Neural cell (in vitro differentiated cells): ENCODE results near the gene FAM168A.

ENCODE experiments used
- CTCF ChIP-seq: fragments of 450-650 bp; IDR thresholded peaks from 2 replicates; pipeline ENCODE4 v1.5.1; 2014; ENCODE audit warnings: antibody characterized with exemption, mild to moderate bottlenecking, moderate library complexity; ENCODE audit not compliant: poor library complexity, severe bottlenecking
- EZH2 ChIP-seq: fragments of 200-600, 300-800 bp; shearing (Covaris generic), sonication (generic); IDR thresholded peaks from 2 replicates; pipeline ENCODE4 v1.6.1; 2014; ENCODE audit warnings: antibody characterized with exemption, low read length, borderline replicate concordance, mild to moderate bottlenecking; ENCODE audit not compliant: insufficient read depth, poor library complexity, severe bottlenecking
- POLR2AphosphoS5 ChIP-seq: IDR thresholded peaks from 2 replicates; pipeline ENCODE4 v1.6.1; 2012
- SMC3 ChIP-seq: fragments of 450-650 bp; conservative IDR thresholded peaks from 2 replicates; pipeline ENCODE4 v1.6.1; 2014; ENCODE audit warnings: antibody characterized with exemption, mild to moderate bottlenecking, moderate library complexity; ENCODE audit not compliant: poor library complexity

GRCh38 chr11:73401924-73402833 lies 195.7 kb downstream of the FAM168A start:
- TF ChIP-seq SMC3 (no peak), POLR2AphosphoS5 (no peak), CTCF (no peak), EZH2 (no peak)
